Esophagus muscularis mucosa (tissue), 4 donors: ENCODE results near the gene LRRC75A. TPM values are rescaled to one million over a fixed set of nuclear protein-coding genes. Genes with fewer than 3 reads are reported as not detected.

ENCODE experiments used
- DNase-seq: peaks from one replicate; pipeline ENCODE4 v3.0.0-alpha.2; 2017; ENCODE audit errors: extremely low spot score
- H3K27ac ChIP-seq, 4 donors: fragments of 200-600 bp; sonication (generic); replicated peaks in 1 of 4; 1 replicate in 3 of 4; 2 replicates in 1 of 4; pipeline ENCODE4 v1.5.1; 2016 to 2019; ENCODE audit warnings: mild to moderate bottlenecking in 1 of 4
- H3K27me3 ChIP-seq, 4 donors: fragments of 200-600 bp; sonication (generic); one replicate each; pipeline versions ENCODE4 v1.5.1 to v1.6.0; 2016 to 2019
- H3K36me3 ChIP-seq, 4 donors: fragments of 200-600 bp; sonication (generic); one replicate each; pipeline ENCODE4 v1.5.1; 2016 to 2019
- H3K4me1 ChIP-seq, 4 donors: fragments of 200-600 bp; sonication (generic); one replicate each; pipeline ENCODE4 v1.5.1; 2016 to 2019
- H3K4me3 ChIP-seq, 4 donors: fragments of 200-600 bp; sonication (generic); 1 replicate in 2 of 4; 2 replicates in 2 of 4; pipeline ENCODE4 v1.5.1; 2016 to 2019; ENCODE audit warnings: mild to moderate bottlenecking in 4 of 4, moderate library complexity in 1 of 4
- H3K9me3 ChIP-seq, 4 donors: fragments of 200-600 bp; sonication (generic); 1 replicate in 3 of 4; 2 replicates in 1 of 4; pipeline ENCODE4 v1.5.1; 2016 to 2019
- EP300 ChIP-seq: sonication (generic); formaldehyde crosslinking; IDR thresholded peaks from one replicate; pipeline ENCODE4 v1.6.1; 2017; ENCODE audit warnings: antibody characterized with exemption
- POLR2A ChIP-seq: fragments of 450-650 bp; IDR thresholded peaks from one replicate; pipeline ENCODE4 v1.6.1; 2017; ENCODE audit warnings: antibody characterized with exemption, moderate library complexity, mild to moderate bottlenecking, low read depth
- POLR2AphosphoS5 ChIP-seq, 2 donors: sonication (generic); formaldehyde crosslinking; IDR thresholded peaks; one replicate each; pipeline ENCODE4 v1.6.1; 2017; ENCODE audit warnings: antibody characterized with exemption in 2 of 2
- WGBS: methylation state at CpG from one replicate; pipeline ENCODE4 v1.1.5; 2018; 5-methylcytosine and 5-hydroxymethylcytosine counted together
- intact Hi-C: fragments of 100-400 bp; cut with DNase I; formaldehyde crosslinking; loops from one replicate; pipeline ENCODE4 v1.15.1; 2023
- total RNA-seq, 4 donors: library from RNA; depleted of rRNA; stranded (reverse); fragments of >200 nt; gene quantifications; one replicate each; pipeline versions ENCODE4 v1.1.0 to v1.2.1, GENCODE V29; 2016
- TF ChIP-seq, protein P1 (sequence below), 3 experiments: fragments of 200-600 bp in 2 of 3; fragments of 450-650 bp in 1 of 3; sonication (generic) in 2 of 3; IDR thresholded peaks; one replicate each; pipeline ENCODE4 v1.5.1; 2017 to 2019; ENCODE audit warnings: antibody characterized with exemption in 3 of 3, mild to moderate bottlenecking in 2 of 3, moderate library complexity in 1 of 3

The LRRC75A gene
- total RNA-seq, 4 donors from 2014 or later = 0.83 to 3.5 (median 2.0) TPM

- Histone ChIP-seq H3K4me1 (peaks cover 15 to 24% (median 23%) of the 10 kb centered on the region in 4 donors), H3K27ac (no peak overlapping the region), H3K4me3 (no peak overlapping the region), H3K27me3 (no peaks in the 10 kb centered on the region), H3K36me3 (peaks cover 5 to 19% (median 10%) of the 10 kb centered on the region in 4 donors), H3K9me3 (no peaks in the 10 kb centered on the region)
- TF ChIP-seq POLR2AphosphoS5 (IDR thresholded peaks at IDR 0.05) (no peak), EP300 (no peak), POLR2A (no peak)
- TF ChIP-seq, protein P1, sequence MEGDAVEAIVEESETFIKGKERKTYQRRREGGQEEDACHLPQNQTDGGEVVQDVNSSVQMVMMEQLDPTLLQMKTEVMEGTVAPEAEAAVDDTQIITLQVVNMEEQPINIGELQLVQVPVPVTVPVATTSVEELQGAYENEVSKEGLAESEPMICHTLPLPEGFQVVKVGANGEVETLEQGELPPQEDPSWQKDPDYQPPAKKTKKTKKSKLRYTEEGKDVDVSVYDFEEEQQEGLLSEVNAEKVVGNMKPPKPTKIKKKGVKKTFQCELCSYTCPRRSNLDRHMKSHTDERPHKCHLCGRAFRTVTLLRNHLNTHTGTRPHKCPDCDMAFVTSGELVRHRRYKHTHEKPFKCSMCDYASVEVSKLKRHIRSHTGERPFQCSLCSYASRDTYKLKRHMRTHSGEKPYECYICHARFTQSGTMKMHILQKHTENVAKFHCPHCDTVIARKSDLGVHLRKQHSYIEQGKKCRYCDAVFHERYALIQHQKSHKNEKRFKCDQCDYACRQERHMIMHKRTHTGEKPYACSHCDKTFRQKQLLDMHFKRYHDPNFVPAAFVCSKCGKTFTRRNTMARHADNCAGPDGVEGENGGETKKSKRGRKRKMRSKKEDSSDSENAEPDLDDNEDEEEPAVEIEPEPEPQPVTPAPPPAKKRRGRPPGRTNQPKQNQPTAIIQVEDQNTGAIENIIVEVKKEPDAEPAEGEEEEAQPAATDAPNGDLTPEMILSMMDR (IDR thresholded peaks at IDR 0.05) = no peak
- DNase-seq = no peak
- WGBS = 71% methylated on average over 13 of the region's 14 CpGs
- intact Hi-C loops = loop anchor here (5.0 kb wide), 1 partner anchor 49 kb away; no protein-coding TSS in a partner anchor
Measured at GRCh38 chr17:16435925-16436886, 55.8 kb downstream of the LRRC75A start.

DNA sequence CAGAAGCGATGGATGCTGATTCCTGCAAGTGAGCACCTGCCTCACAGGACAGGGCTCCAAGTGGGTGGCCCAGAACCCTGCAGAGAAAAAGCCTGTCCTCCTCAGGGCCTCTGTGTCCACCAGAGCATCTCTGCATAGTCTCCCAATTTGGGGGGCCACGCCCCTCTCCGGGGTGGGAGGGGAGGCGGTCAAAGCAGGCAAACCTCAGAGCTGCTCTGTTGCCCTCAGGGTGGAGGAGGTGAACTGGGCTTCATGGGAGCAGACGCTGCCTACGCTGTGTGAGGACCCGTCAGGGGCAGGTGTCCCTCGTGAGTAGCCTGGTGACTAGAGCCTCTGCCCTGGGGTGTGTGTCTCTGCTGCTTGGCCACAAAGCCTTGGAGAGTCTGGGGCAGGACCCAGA, 57.3 kb downstream of the LRRC75A start:
- Histone ChIP-seq H3K4me1 (peaks cover 0 to 9% (median 8%) of the 10 kb centered on the region in 4 donors), H3K27me3 (no peaks in the 10 kb centered on the region), H3K27ac (no peak overlapping the region), H3K9me3 (no peaks in the 10 kb centered on the region), H3K4me3 (no peak overlapping the region), H3K36me3 (peaks cover 0 to 12% (median 2%) of the 10 kb centered on the region in 4 donors)
- no peak for TF ChIP-seq POLR2A
- TF ChIP-seq EP300 = no peak
- TF ChIP-seq, protein P1 (IDR thresholded peaks at IDR 0.05) = no peak
- TF ChIP-seq POLR2AphosphoS5 (IDR thresholded peaks at IDR 0.05) = no peak
- 79% methylated on average over 1 of the region's 8 CpGs for WGBS
- no peak for DNase-seq
- intact Hi-C loops = loop anchor here (5.0 kb wide), 1 partner anchor 47 kb away; no protein-coding TSS in a partner anchor

- Histone ChIP-seq H3K4me3 (no peak overlapping the region), H3K27ac (no peak overlapping the region), H3K36me3 (peaks cover 0 to 19% (median 7%) of the 10 kb centered on the region in 4 donors), H3K4me1 (peaks cover 0 to 6% (median 4%) of the 10 kb centered on the region in 4 donors), H3K9me3 (no peaks in the 10 kb centered on the region), H3K27me3 (no peaks in the 10 kb centered on the region)
- no peak for DNase-seq
- intact Hi-C loops = no loop called here
- 72% methylated on average over 4 of the region's 5 CpGs for WGBS
- TF ChIP-seq POLR2AphosphoS5 (IDR thresholded peaks at IDR 0.05) = no peak
Measured at GRCh38 chr17:16433514-16433913, 58.5 kb downstream of the LRRC75A start.

- H3K4me1 ChIP-seq = no peaks in the 10 kb centered on the region
- no peaks in the 10 kb centered on the region for H3K9me3 ChIP-seq
- no peak for DNase-seq
- H3K4me3 ChIP-seq = no peak overlapping the region
- over 99% methylated on average over 11 of the region's 15 CpGs for WGBS
- no peak overlapping the region for H3K27ac ChIP-seq
- peaks cover 0 to 33% (median 20%) of the 10 kb centered on the region in 4 donors for H3K36me3 ChIP-seq
- TF ChIP-seq, protein P1 (IDR thresholded peaks at IDR 0.05) = no peak
- TF ChIP-seq POLR2AphosphoS5 (IDR thresholded peaks at IDR 0.05) (no peak), POLR2A (no peak), EP300 (no peak)
- intact Hi-C loops = no loop called here
- H3K27me3 ChIP-seq = no peaks in the 10 kb centered on the region
Measured at GRCh38 chr17:16432017-16432416, 60.0 kb downstream of the LRRC75A start.

DNA sequence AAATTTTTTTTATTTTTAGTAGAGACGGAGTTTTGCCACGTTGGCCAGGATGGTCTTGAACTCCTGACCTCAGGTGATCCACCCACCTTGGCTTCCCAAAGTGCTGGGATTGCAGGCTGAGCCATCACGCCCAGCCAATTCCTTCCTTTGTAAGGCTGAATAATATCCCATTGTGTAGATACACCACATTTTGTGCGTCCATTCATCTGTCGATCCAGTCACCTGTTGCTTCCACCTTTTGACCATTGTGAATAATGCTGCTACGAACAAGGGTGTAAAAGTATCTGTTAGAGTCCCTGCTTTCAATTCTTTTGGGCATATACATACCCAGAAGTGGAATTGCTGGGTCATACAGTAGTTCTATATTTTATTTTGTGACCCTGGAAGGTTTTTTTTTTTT, 61.3 kb downstream of the LRRC75A start:
- WGBS = 71% methylated on average over 6 of the region's 6 CpGs
- peaks cover 0 to 44% (median 32%) of the 10 kb centered on the region in 4 donors for H3K36me3 ChIP-seq
- TF ChIP-seq POLR2A = no peak
- TF ChIP-seq POLR2AphosphoS5 (IDR thresholded peaks at IDR 0.05) = no peak
- no peak for TF ChIP-seq EP300
- TF ChIP-seq, protein P1 (IDR thresholded peaks at IDR 0.05) = no peak
- no peaks in the 10 kb centered on the region for H3K27me3 ChIP-seq
- DNase-seq = no peak
- intact Hi-C loops = no loop called here
- H3K27ac ChIP-seq = no peak overlapping the region
- no peak overlapping the region for H3K4me3 ChIP-seq
- H3K9me3 ChIP-seq = no peaks in the 10 kb centered on the region
- no peaks in the 10 kb centered on the region for H3K4me1 ChIP-seq
